Measurements from ENCODE around the gene CDC14B.
"Not testable (repeated sequence)": the region's sequence is repeated elsewhere in the genome, so short reads cannot be mapped to it uniquely, and the experiment has no call there.

The CDC14B gene

DNA sequence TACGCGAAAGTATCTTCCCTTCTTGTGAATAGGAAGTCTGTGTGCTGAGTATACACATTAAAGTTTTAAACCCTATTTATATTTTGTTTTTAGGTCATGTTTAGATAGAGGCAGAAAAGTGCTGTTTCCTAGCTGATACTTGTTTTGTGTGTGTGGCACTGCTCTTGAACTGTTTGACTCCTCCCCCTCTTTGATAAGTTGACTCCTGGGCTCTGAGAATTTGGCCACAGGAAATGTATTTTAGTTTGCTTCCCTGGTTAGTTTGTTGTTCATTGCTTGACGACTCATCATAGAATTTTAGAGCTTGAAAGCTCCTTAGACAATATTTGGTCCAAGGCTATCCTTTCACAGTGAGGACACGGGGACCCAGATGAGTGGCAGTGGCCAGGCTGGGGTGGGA is 2.0 kb upstream of the CDC14B start:
- no peak for DNase-seq

DNA sequence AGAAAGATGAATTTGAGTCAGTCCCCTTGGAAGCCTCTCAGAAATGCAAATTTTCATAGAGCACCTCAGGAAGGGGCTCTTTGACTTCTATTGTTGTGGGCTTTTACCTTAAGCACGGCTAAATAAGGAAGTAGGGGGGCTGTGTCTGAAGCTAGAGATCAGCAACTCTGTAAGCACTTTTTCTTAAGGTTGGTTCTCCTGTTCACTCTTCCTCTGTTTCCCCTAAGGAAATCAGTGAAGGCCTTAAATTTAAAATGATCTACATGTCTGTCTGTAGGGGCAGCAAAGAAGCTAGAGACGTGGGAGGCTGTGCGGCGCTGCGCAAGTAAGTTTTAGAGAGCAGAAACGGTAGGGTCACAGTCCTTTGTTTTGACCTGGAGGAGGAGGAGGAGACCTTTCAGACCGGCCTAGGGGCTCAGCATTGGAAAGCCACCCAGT is 1.2 kb upstream of the CDC14B start:
- DNase-seq, result no peak

DNA sequence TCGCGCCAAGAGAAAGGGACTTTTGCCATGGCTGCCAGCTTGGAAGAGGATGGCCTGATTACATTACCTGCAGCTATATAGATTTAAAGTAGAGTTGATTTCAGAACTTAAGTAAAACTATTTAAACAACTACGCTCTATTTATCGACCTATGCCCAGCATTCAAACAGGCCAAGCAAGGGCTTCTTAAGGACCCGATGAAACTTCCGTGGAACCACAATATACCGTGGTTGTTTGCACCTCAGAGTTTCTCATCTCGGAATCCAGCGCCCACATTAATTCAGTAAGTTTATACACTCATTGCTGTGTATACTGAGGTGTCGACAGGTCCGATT is 505 bp upstream of the CDC14B start:
- DNase-seq, result no peak

DNA sequence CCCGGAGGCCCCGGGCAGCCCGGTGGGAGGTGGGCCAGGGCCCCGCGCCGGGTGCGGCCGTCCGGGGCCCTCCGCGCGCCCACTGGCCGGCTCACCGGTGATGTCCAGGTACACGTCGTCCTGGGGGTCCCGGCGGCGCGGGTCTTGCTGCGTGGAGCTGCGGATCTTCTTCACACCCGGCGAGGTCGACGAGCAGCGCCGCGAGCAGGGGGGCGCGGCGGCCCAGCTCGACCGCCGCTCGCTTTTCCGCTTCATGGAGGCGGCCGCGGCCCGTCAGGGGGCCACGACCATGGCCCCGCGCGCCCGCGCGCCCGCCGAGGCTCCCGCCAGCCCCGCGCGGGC is 548 bp downstream of the CDC14B start:
- no peak for DNase-seq

DNA sequence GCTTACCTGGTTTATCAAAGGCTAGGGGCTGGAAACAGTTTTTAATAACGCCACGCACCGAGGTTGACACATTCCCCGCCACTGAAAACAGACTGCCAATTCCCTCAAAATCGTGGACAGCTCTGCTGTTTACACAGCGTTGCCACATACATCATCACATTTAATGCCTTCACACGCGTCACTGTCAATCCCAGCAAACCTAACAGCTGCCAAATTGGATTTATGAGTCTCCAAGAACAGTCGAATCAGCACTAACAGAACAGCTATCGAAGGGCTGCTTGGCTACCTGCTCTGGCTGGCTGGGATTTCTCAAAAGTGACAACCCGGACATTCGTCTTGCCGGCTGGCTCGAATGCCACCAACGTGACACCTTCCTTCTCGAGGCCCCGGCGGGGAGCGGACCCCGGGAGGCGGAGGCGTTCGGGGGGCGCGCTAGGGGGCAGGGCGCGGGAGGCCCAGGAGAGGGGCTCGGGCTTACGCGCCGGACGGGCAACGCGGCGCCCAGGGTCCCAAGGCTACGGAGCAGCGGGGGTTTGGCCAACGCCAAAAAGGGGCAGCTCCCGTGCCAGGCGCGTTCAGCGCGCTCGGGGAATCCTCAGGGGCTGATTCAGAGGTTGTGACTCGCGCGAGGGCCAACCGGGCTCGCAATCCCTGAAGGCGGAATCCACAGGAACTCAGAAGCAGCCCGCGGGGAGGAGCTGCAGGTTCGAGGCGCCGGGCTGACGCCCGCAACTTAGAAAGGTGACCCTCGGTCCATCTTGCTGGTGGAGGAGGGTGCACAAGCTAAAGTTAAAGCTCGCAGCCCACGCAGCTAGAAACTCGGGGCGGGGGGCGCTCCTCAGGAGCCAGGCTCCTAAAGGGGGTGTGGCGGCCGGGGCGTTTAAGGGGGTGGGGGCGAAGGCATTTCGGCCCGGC is 1.2 kb downstream of the CDC14B start:
- no peak for DNase-seq

DNA sequence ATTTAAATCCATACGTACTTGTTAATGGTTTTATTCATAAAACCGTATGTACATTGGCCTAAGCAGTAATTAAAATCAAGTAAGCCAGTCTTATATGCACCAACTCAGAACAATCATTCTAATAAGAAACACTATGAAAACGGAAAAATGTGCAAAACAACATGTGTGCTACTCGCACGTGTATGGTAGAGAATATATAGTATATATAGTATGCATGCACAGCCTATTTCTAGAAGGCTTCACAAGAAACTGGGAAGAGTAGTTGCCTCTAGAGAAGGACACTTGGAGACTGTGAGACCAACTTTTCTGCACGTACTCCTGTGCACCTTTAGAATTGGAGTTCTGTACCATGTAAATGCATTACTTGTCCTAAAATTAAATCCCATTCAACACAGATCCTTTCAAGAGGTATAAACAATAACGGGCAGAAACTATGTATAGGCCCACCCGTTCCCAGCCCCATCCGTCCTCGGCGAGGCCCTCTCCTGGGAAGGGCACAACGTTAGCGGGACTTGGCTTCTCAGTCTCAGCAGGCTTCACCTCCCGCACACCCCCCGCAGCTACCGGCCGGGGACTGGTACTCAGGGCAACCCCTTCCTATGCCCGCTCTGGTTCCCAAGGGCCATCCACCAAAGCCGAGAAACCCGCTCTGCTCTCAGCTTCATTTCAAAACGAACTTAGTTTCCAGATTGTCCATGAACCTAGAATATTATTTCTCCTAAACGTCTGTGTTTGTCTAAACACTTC is 2.0 kb downstream of the CDC14B start:
- no peak for DNase-seq

DNA sequence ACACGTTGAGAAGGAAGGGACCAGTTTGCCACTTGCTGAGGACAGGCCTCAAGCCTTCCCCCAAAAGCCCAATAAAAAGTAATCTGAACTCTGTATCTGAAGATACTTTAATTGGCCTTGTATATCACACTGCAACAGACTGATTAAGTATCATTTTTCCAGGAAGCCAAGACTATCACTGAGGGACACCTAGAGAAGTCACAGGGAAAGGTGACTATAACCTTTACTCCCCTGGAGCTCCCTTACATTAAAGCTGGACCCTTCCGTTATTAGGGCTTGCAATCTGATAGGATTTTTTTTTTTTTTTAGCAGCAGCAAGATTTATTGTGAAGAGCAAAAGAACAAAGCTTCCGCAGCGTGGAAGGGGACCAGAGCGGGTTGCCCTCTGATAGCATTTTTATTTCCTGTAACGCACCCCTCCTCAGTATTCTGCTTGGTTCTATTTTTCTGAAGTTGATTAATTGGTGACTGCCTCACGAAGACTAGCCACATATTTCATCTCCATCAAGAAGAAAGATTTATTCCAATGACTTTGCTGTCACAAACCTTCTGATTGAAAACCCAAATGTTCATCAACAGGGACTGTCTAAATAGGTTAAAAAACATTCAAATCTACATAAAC is 2.7 kb downstream of the CDC14B start:
- no peak for DNase-seq

DNA sequence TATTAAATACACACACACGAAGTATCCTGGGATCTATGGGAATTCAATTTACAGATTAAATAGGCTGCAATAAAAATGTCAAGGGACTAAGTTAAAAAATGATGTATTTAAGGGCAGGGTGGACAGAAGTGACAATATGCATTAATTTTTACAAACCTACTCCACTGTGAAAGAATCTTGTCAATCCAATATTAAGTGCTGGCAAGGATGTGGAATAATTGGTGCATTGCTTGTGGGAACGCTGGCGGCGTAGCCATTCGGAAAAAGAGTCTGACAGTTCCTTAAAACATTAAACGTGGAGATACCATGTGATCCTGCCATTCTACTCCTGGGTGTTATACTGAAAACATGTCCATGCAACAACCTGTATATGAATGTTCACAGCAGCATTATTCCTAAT is 4.2 kb downstream of the CDC14B start:
- DNase-seq, result no peak

DNA sequence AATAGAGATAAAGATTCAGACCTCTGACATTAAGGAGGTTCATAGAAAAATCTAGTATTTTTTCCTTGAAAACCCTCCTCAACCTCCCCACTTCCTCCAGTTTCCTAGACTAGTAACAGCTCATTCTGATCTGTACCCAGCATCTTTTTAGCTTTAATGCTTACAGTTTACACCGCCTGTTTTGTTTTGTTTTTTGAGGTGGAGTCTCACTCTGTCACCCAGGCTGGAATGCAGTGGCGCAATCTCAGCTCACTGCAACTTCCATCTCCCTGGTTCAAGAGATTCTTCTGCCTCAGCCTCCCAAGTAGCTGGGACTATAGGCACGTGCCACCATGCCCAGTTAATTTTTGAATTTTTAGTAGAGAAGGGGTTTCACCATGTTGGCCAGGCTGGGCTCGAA is 5.0 kb downstream of the CDC14B start:
- DNase-seq, result not testable (repeated sequence)

DNA sequence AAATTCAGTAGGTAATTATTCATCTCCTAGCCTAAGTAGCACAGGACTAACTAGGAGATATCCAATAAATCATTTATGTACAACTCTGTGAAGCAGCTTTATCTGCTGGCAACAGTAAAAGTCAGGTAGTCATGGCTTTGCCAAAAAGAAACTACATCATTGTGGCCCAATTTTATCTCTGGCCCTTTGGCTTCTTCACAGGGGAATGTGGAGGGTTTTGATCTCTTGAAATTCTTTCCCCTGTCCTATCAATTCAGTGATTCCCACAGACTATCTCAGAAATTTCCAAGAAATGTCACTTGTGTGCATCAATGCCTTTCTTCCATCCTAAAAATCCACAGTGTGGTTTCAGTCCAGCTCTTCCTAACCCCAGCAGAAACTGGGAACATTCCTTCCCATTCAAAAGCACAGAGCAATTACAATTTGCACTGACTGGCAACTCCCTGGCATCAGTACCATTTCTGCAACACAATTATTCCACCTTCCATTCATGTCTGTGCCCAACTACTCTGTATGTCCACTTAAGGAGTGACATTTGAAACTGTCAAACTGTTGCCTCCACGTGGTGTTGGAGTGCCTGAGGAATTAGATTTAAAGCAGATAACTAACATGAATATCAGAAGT is 6.6 kb downstream of the CDC14B start:
- no peak for DNase-seq

DNA sequence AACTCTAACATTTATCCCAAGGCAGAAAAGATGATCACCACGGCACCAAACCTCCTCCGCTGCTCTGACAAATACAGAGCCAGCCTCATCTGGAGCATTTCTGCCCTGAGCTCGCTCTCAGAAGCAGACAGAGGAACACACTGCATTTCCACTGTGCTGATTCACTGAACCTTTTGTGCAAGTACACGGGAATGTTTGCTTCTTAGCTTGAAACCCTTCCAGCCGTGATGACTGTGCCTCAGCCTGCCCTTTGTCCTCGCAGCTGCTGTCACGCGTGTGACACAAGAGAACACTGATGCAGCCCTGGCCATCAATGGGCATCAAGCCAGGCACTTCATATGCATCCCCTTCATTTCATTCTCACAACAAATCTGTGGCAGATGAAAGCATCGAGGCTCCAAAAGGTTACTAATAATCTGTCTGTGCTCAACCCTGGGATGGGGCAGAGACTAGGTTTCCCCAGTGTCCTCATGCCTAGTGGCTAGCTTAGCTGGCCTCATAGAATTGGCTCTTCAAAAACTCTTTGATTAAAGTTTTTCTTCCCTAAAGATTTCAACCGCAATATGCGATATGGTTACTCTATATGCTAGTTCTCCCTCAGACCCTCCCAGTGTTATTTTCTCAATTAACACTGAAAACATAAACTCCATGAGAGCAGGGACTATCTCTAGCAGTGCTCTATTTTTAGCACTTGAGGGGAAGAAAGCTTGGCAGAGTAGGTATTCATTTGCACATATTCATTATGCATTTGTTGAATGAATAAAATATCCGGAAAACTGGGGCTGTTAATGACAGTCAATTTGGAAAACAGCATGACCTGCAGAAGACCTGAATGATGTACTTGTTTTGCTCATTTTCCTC is 7.3 kb downstream of the CDC14B start:
- DNase-seq, result no peak

DNA sequence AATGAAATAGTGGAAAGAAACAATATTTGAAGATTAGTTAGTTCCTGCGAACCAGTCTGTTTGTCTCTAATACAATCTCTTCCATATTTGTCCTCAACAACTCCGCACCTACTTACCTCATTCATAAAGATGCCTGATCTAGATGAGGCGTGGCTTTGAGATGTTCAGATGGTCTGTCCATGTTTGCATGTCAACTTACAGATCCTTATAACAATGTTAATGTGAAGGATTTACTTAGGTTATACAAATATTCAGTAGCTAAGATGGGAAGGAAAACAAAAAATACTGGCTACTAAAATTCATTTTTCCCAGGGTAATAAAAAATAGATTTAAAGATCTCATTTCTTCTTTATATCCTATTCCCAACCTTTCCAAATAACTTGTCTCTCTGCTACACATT is 8.3 kb downstream of the CDC14B start:
- DNase-seq, result no peak

DNA sequence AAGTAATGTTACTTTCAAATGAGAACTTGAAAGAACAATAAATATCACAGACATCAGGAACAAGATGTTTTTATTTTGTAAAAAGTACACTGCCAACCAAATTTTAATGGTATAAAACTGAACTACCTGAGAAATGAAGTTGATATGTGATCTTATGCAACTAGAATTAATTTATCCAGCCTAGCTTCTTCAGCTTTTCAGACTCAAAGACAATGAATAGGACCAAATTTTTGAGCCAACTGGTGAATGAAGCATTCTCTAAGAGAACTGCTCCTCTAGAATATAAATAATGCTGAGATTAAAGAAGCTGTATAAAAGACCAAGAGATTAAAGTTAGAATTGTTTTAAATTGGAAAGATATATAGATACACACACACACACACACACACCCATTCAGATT is 9.9 kb downstream of the CDC14B start:
- no peak for DNase-seq

DNA sequence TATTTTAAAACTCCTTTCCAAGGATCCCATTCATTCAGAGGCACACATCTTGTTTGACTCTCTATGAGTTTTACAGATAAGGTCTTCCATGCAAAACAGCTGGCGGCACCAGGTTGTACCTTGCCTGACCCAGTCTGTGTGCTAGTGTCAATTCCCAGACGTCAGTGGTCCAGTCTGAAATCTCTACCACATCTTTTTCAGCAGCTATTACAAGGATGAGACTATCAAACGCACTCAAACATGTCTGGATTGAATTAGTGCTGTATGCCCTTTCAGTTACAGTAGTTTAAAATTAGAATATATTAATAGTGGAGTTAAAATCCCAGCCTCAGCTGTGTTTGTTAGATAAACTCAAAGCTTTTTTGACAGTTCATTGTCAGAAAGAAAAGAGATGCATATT is 11.7 kb downstream of the CDC14B start:
- no peak for DNase-seq

DNA sequence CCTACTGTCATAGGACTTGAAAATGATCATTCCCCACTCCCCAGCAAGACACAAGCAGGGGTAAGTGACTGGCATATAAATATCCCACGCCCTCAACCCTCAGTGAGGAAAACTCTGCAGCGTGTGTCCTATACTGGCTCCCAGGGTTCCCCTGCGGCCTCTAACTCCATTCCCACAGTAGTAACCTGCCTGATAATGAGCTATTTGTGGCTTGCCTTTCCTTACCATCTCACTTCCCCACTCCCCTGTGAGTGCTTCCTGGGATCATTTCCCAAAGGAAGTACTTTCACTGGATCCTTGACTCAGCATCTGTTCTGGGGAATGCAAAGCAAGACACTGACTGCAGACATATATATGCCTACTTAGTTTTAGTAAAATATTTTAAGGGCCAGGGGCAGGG is 14.3 kb downstream of the CDC14B start:
- no peak for DNase-seq

DNA sequence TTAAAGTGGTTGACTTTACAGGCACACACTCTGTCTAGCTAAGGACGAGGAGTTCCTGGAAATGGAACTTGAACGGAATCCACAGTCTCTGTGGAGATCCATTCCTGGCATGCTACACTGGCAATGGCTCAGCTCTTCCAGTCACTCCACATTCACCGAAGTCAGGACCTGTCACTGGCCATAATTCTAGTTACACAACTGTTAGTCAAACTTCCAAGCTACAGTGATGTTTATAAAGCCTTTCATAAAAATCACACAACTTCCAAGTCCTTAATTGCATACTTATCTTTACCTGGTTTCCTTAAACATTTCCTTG is 15.7 kb downstream of the CDC14B start:
- no peak for DNase-seq

DNA sequence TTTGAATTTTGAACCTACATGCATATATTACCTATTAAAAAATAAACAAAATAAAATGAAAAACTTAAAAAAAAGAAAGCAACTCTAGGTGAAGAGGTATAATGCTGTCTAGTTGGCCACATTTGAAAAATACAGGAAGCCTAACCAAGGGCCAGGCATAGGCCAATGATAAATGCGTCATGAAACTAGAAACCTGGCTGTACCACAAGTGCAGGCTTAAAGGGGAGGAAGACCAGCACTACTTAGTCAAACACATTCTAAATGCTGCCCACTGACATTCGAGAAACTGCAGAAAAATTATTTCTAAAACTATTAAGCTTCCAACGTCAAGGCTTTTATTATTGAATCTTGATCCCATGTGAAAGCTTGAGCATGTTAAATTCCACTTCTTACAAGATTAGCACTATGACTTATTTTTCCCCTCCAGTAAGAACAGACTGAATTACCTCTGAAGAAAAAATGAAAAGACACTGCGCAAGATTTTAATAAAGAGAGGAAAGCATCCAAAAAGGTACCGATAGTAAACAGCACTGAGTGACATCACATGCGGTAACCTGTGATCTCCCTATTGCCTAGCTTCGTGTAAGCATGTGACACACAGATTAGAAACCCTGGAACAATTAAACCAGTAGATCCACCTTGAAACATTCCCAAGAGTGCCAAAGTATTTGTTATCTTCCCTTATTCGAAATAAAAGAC is 16.2 kb downstream of the CDC14B start:
- DNase-seq, result no peak

DNA sequence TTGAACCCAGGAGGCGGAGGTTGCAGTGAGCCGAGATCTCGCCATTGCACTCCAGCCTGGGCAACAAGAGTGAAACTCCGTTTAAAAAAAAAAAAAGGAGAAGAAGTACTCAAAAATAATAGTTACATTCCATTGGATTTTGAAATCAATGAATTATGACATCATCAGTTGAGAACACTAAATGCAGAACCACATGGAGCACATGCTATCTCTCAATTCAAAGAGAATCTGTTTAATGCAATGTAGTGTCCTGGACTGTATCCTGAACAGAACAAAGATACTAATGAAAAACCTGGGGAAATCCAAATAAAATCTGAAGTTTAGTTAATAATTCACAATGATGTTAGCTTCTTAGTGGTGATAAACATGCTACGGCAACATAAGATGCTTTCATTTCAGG is 20.3 kb downstream of the CDC14B start:
- no peak for DNase-seq

DNA sequence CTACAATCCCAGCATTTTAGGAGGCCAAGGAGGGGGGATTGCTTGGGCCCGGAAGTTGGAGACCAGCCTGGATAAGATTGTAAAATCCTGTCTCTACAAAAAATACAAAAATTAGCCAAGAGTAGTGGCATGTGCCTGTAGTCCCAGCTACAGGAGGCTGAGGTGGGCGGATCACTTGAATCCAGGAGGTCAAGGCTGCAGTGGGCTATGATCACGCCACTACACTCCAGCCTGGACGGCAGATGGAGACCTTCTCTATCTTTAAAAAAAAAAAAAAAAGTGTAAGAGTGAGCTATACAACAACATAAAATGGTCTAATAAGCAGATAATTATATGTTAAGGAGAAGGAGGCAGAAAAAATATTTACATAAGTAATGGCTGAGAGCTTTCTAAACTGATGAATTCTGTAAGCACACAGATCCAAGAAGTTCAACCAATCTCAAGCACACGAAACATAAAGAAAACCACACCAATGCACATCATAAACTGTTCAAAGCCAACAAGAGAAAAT is 23.0 kb downstream of the CDC14B start:
- DNase-seq, result no peak

DNA sequence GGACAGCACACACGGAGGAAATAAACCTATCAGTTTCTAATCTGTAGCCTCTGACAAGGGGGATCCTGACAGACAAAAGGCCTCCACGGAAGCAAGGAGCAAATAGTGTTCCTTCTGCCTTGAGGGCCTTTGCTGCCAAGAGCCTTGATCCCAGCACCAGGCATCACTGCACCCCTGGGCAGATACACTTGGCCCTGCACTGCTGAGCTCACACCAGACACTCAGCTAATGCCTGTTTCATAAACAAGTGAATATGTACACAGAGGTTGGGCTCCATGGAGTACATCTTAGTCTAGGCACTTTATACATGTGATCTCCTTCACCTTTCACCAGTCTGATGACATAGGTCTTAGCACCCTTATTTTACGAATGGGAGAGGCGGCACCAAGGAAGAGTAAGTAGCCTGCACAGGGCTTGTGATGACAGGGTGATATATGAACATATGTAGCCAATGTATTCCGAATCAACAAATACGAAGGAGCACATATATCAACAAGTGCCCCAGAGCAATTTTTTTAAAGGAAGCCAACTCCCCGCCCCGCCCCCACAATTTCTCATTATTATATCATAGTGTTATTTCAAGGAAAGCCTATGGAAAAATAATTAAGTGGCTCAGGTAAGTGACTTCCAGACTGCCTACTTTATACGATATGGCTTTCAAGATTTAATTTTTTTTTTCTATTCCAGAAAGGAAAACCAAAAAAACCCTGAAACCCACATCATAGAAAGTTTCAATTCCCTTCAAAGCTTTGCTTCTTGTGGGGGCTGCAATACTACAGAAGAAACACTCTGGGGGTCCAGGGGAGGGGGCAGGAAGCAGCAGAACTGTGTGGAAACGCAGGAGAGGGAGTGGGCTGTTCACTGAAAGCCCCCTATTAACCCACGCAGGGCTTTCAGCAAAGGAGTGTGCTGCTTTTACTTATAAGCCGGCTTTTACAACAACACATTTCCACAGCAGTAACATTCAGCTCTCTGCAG is 32.0 kb downstream of the CDC14B start:
- DNase-seq, result no peak

DNA sequence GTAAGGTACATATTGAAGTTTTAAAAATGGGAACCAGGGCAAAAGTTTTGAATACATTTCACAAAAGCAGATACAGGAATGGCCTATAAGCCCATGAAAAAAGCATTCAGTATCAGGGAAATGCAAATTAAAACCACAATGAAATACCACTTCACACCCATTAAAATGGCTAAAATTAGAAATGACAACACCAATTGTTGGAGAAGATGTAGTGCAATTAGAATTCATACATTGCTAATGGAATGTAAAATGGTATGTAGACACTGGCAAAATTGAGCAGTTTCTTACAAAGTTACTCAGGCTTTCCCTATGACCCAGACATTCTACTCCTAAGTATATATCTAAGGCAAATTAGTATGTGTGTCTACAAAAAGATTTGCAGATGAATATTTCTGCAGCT is 34.2 kb downstream of the CDC14B start:
- DNase-seq, result no peak

Measured in DMS 273 treated with DMSO at 0.1 percent for 48 hours (cell line).